IPS-18c (cell line): ENCODE data around the gene ICAM5.
"Not testable (repeated sequence)": the region's sequence is repeated elsewhere in the genome, so short reads cannot be mapped to it uniquely, and the experiment has no call there.

Experiments
- H3K4me3 ChIP-seq: 2 replicates; pipeline ENCODE4 v1.7.0; 2013; ENCODE audit warnings: low read depth, mild to moderate bottlenecking, low read length, moderate library complexity; ENCODE audit not compliant: insufficient read depth
- H3K9me3 ChIP-seq: one replicate; pipeline ENCODE4 v1.6.1; 2013; ENCODE audit warnings: mild to moderate bottlenecking, low read length, moderate library complexity; ENCODE audit not compliant: control insufficient read depth, insufficient read depth

Gene ICAM5, protein sequence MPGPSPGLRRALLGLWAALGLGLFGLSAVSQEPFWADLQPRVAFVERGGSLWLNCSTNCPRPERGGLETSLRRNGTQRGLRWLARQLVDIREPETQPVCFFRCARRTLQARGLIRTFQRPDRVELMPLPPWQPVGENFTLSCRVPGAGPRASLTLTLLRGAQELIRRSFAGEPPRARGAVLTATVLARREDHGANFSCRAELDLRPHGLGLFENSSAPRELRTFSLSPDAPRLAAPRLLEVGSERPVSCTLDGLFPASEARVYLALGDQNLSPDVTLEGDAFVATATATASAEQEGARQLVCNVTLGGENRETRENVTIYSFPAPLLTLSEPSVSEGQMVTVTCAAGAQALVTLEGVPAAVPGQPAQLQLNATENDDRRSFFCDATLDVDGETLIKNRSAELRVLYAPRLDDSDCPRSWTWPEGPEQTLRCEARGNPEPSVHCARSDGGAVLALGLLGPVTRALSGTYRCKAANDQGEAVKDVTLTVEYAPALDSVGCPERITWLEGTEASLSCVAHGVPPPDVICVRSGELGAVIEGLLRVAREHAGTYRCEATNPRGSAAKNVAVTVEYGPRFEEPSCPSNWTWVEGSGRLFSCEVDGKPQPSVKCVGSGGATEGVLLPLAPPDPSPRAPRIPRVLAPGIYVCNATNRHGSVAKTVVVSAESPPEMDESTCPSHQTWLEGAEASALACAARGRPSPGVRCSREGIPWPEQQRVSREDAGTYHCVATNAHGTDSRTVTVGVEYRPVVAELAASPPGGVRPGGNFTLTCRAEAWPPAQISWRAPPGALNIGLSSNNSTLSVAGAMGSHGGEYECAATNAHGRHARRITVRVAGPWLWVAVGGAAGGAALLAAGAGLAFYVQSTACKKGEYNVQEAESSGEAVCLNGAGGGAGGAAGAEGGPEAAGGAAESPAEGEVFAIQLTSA

DNA sequence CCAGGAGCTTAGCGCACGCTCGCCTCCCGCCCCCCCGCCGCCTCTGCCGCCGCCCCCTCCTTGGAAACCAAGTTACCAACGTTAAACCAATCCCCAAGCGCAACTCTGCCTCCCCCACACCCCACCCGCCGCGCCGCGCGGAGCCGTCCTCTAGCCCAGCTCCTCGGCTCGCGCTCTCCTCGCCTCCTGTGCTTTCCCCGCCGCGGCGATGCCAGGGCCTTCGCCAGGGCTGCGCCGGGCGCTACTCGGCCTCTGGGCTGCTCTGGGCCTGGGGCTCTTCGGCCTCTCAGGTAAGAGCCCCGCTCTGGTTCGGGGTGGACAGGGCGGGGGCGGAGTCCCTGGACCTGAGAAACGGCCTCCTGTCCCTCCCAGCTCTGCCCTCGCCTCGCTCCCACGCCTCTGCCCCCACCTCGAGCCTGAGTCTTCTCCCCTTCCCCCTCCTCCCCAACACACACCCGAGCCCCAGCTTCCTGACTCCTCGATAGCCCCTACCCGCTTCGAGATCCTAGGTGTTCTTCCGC, at the start of gene ICAM5:
Gene ICAM5 (plus strand): TSS at position 117 of the 521 bp plus-strand sequence. CDS start 92 bp downstream, at position 209.
- Histone ChIP-seq H3K9me3 (peaks cover 3% of the 10 kb centered on the region), H3K4me3 (peak within 1 kb of the TSS; percentile 60)

DNA sequence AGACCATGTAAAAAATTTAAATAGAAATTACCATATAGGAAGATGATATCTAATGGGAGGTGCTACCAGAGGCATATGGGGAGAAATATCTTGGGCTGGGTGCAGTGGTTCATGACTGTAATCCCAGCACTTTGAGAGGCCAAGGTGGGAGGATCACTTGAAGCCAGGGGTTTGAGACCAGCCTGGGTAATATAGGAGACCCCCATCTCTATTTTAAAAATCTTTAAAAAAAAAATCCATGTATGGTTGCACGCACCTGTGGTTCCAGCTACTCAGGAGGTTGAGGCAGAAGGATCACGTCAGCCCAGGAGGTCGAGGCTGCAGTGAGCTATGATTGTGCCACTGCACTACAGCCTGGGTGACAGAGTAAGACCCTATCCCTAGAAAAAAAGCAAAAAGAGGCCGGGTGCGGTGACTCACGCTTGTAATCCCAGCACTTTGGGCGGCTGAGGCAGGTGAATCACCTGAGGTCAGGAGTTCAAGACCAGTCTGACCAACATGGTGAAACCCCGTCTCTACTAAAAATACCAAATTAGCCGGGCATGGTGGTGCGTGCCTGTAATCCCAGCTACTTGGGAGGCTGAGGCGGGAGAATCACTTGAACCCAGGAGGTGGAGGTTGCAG, 47.8 kb upstream of the ICAM5 start:
- H3K4me3 ChIP-seq, H3K9me3 ChIP-seq: not testable (repeated sequence)

DNA sequence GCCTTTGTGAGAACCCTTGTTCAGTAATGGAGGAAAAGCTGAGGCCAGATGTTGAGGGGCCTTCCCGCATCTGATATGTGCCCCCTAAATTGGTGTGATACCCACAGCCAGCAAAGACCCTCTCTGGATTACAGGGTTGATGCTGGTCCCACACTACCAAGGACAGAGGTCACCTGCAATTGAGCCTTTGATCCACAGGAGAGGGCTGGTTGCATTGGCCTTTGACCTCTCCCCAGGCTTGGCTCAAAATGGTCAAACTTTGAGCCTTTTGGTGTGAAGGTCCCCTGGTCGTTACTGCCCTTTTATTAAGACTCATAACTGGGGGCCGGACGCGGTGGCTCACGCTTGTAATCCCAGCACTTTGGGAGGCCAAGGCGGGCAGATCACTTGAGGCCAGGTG, 46.1 kb upstream of the ICAM5 start:
- no peak overlapping the region for H3K4me3 ChIP-seq
- H3K9me3 ChIP-seq: no peaks in the 10 kb centered on the region

DNA sequence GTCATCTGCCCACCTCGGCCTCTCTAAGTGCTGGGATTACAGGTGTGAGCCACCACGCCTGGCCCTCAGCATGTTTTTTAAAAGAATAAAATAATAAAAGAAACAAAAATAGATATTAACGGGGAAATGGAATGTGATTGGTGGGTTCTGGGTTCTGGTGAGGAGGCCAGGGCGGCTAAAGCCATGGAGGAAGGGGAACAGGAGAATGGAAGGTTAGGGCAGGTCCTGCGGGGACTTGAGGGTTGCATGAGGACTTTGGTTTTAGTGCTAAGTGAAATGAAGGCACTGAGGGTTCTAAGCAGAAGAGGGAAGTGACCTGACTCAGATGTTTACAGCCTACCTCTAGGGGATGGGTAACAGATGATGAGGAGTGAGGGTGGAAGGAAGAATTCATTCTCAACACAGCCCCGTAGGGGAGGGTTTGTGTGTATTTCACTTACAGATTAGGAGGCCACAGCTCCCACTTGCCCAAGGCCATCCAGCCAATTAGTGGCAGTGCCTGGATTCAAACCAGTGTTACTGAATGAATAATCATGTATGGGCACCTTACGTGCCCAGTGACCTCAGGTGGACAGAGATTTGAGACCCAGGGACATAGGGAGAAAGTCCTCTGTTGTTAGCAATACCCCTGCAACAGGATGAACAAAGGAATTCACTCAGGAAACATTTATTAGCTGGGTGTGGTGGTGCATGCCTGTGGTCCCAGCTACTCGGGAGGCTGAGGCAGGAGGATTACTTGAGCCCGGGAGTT, 44.4 kb upstream of the ICAM5 start:
- no peak overlapping the region for H3K4me3 ChIP-seq
- no peaks in the 10 kb centered on the region for H3K9me3 ChIP-seq

DNA sequence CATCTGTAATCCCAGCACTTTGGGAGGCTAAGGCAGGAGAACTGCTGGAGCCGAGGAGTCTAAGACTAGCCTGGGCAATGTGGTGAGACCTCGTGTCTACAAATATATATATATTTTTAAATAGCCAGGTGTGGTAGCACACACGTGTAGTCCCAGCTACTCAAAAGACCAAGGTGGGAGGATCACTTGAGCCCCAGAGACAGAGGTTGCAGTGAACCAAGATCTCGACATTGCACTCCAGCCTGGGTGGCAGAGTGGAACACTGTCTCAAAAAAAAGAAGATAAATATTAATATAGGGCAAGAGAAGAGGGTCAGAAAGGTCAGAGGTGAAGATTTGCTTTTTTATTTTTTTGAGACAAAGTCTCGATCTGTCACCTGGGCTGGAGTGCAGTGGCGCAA, 43.2 kb upstream of the ICAM5 start:
- Histone ChIP-seq H3K4me3 (no peak overlapping the region), H3K9me3 (no peaks in the 10 kb centered on the region)

DNA sequence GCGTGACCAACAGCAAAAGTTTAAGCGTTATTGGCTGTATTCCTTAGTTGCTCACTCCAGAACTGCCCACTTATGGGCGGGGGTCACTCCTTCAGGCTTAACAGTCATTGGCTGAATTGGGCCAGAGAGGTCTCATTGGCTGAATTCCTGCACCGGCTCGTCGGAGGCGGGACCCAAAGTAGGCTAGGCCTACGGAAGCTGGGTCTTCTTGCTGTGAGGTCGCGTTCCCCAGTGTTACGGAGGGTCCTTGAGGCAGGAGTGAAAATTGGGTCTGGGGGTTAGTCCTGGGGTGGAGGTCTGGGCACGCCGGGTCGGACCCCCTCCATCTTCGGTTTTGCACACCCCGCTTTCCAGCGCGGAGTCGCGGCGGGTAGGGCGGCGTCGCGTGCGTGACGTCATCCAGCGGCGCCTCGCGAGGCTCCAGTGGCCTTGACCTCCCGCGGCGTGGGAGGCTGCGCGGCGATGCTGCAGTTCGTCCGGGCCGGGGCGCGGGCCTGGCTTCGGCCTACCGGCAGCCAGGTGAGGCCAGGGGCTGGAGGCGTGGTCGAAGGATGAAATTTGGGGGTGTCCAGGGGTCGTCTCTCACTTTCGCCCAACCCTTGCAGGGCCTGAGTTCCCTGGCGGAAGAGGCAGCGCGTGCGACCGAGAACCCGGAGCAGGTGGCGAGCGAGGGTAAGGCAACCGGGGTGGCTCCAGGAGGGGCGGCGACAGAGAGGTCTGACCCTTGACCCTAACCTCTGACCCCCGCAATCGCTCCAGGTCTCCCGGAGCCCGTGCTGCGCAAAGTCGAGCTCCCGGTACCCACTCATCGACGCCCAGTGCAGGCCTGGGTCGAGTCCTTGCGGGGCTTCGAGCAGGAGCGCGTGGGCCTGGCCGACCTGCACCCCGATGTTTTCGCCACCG, 37.7 kb upstream of the ICAM5 start, which contains the start of gene MRPL4:
Gene MRPL4 (plus strand): TSS at position 423 of the 903 bp plus-strand sequence. CDS start 40 bp downstream, at position 463.
- H3K9me3 ChIP-seq: no peaks in the 10 kb centered on the region
- H3K4me3 ChIP-seq: peak within 1 kb of the TSS; percentile 95

DNA sequence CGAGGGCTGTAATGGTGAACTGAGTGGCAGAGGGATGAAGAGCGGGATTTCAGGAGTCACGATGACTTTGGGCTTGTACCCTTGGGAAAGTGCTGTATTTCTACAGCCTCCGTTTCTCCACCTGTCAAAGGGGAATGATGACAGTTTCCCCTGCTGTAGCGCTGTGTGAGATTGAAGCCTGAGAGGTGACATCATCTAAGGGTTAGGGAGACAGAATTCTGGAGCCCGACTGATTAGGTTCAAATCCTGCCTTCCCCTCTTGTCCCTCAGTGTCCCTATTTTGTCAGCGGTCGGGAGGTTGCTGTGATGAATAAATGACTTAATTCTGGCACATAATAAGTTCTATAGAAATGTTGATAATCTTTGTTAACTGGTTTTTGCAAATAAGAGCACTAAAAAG, 37.0 kb upstream of the ICAM5 start:
- Histone ChIP-seq H3K9me3 (no peaks in the 10 kb centered on the region), H3K4me3 (peak overlapping the region; percentile 95)

DNA sequence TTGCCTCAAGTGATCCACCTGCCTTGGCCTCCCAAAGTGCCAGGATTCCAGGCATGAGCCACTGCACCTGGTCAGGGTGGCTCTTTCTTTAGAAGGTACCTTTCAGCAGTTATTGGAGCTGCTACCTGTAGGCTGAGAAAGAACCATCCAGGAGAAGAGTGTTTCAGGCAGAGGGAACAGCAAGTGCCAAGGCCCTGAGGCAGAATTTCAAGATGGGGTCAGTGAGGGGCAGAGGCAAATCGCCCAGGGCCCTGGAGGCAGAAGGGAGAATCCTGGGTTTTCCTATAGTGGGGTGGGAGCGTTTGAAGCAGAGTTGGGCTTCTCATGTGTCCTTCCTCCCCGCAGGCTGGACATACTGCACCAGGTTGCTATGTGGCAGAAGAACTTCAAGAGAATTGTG, 35.5 kb upstream of the ICAM5 start:
- no peaks in the 10 kb centered on the region for H3K9me3 ChIP-seq
- no peak overlapping the region for H3K4me3 ChIP-seq

DNA sequence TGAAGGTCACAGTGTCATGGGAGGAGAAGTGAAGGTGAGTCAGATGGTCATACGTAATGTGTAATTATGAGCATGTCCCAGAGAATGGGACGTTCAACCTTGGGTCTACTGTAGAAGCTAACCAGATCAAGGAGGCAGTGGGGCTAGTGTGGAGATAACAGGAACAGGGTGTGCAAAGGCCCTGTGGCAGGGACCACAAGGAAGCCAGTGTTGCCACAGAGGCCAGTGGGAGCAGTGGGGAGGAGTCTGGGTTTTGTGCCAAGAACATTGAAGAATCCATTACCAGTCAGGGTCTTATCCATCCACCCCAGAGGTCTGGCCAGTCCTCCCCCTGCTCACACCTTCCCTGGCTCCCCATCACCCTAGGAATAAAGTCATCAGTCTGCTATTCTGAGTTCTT, 34.4 kb upstream of the ICAM5 start:
- no peaks in the 10 kb centered on the region for H3K9me3 ChIP-seq
- H3K4me3 ChIP-seq: no peak overlapping the region

DNA sequence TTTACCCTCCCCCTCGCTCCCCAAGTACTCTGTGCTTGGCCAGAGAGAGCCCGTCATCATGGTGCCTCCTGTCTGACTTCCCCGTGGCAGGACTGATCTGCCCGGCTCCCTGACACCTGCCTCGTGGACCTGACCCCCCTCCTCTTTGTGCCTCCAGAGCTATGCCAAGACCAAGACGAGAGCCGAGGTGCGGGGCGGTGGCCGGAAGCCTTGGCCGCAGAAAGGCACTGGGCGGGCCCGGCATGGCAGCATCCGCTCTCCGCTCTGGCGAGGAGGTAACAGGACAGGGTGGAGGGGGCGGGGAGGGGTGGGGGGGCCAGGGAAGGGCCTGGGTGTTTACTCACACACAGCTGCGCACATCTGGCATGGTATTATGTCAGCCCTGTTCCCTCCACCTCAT, 33.2 kb upstream of the ICAM5 start:
- Histone ChIP-seq H3K4me3 (no peak overlapping the region), H3K9me3 (no peaks in the 10 kb centered on the region)

DNA sequence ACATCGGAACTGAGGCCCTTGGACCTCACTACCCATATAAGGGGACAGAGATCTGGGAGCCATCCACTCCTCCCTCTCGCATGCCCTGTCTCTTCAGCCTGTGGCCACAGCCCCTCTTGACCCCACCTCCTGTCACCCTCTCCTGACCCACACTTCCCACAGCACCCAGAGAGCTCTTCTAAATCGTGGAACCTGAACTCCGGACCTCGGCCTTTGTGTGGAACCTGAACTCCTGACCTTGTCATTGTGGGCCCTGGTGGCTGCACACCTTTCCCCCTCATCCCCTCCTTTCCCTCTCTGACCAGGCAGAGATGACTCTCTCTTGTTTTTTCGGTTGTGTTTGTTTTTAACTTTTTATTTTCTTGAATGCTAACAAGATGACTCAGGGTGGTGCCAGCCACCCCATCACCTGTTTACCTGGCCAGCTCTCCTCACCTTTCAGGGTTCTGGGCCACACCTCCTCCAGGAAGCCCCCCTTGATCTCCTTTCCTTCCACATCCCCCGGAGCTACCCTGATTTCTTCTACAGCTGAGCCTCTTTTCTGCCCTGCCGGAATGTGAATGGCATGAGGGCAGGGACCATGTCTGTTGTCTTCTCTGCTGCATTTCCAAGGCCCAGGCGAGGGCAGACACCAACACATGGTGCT, 32.7 kb upstream of the ICAM5 start:
- Histone ChIP-seq H3K9me3 (no peaks in the 10 kb centered on the region), H3K4me3 (no peak overlapping the region)

DNA sequence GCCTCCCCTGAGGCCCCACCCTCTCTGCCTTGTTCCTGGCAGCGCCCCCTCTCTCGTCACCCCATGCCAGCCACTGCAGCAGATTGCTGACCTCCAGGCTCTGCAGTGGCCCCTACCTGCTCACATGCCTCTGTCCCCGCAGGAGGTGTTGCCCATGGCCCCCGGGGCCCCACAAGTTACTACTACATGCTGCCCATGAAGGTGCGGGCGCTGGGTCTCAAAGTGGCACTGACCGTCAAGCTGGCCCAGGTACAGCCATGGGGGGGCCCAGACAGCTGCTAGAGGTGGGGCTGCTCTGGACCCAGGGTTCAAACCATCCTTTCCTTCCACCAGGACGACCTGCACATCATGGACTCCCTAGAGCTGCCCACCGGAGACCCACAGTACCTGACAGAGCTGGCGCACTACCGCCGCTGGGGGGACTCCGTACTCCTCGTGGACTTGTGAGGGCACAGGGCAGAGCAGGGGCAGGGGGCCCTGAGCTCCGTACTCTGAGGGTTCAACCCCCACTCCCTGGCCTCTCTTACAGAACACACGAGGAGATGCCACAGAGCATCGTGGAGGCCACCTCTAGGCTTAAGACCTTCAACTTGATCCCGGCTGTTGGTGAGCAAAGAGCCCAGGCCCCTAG, 31.6 kb upstream of the ICAM5 start:
- Histone ChIP-seq H3K9me3 (no peaks in the 10 kb centered on the region), H3K4me3 (no peak overlapping the region)

DNA sequence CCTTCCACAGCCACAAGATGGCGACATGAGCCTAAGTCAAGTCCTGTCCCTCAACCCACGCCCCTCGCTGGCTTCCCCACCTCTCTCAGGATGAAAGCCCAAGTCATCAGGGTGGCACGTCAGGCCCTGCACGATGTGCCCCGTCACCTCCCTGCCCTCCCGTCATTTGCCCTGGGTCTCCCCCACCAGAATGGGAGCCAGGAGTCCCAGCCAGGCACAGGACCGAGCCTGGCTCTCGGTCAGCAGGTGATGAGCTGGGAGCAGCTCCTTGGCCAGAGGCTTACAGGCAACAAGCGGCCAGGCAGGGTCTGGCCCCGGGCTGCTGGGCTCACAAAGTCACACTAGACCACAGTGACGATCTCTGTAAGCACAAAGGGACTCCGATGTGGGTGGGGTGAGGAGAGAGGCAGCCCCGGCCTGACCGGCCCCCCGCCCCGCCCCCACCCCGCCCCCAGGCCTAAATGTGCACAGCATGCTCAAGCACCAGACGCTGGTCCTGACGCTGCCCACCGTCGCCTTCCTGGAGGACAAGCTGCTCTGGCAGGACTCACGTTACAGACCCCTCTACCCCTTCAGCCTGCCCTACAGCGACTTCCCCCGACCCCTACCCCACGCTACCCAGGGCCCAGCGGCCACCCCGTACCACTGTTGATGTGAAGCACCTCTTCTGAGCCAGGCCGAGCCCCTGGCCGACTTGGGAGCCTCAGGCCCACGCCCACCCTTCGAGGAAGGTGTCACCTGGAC, 30.4 kb upstream of the ICAM5 start:
- no peaks in the 10 kb centered on the region for H3K9me3 ChIP-seq

DNA sequence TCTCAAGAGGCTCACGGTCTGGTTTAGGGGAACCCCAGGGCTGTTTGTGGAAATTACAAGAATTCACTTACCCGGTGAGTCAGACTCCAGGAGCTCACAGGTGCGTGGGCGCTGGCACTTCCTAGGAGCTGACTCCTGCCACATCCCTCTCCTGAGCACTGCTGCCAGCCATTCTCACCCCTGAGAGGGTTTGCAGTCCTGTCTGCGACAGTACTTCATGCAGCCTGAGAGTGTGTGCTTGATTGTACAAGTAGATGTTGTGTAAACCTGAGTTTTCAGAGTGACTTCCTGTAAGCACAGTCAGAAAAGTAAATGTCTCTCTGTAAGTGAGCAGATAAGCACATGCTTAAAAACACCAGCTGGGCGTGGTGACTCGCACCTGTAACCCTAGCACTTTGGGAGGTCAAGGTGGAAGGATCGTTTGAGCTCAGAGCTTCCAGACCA, 29.6 kb upstream of the ICAM5 start:
- Histone ChIP-seq H3K9me3 (no peaks in the 10 kb centered on the region), H3K4me3 (no peak overlapping the region)

More for the DNA sequence above, 30.4 kb upstream of the ICAM5 start:
- no peak overlapping the region for H3K4me3 ChIP-seq
